Endothelial cell of umbilical vein (primary cell): ENCODE data around the gene SLC27A6. TPM values are rescaled to one million over a fixed set of nuclear protein-coding genes. Genes with fewer than 3 reads are reported as not detected.

Experiments used
- Bru-seq: library from RNA; stranded (reverse); fragments of 400-500 nt; gene quantifications from one replicate; lab custom pipeline; 2021; lab: Mats Ljungman, UMichigan
- BruChase-seq, 2 experiments: library from RNA; stranded (reverse); fragments of 400-500 nt; gene quantifications; one replicate each; lab custom pipeline; 2021; lab: Mats Ljungman, UMichigan
- BruUV-seq: library from RNA; stranded (reverse); fragments of 400-500 nt; replicated peaks from 2 replicates; lab custom pipeline; 2021; lab: Mats Ljungman, UMichigan
- CTCF ChIA-PET: fragments of 300-600, 350-600 bp; sonication (Branson Sonifier 250); formaldehyde crosslinking; loops from one replicate; lab custom pipeline; 2021; ENCODE audit warnings: antibody characterized with exemption, inconsistent platforms; lab: Charles Lee
- POLR2A ChIA-PET: fragments of 300-600, 350-600 bp; sonication (Branson Sonifier 250); formaldehyde crosslinking; loops from one replicate; lab custom pipeline; 2021; ENCODE audit warnings: antibody characterized with exemption, inconsistent platforms; lab: Charles Lee
- DNase-seq: peaks from one replicate; pipeline ENCODE4 v3.0.0-alpha.2; 2011; ENCODE audit warnings: low read depth, low spot score
- FAIRE-seq: peaks from 2 replicates; lab custom pipeline; 2011; peaks lifted over from hg19 to GRCh38; lab: Jason Lieb, UNC
- H2AFZ ChIP-seq: 2 replicates; pipeline ENCODE4 v1.6.0; 2012; ENCODE audit warnings: low read depth, low read length, control low read depth, inconsistent platforms
- H3K27ac ChIP-seq: 2 replicates; pipeline ENCODE4 v1.5.1; 2011; ENCODE audit warnings: low read depth, mild to moderate bottlenecking, control low read depth, low read length, moderate library complexity; ENCODE audit not compliant: insufficient read depth
- H3K27me3 ChIP-seq, 2 experiments: 2 replicates each; pipeline versions ENCODE4 v1.6.0 to v1.6.1; 2011; ENCODE audit warnings: low read length in 2 of 2, mixed read lengths in 1 of 2; ENCODE audit not compliant: control insufficient read depth in 2 of 2, insufficient read depth in 2 of 2
- H3K36me3 ChIP-seq, 2 experiments: 2 replicates in 1 of 2; 3 replicates in 1 of 2; pipeline ENCODE4 v1.5.1; 2011; ENCODE audit warnings: low read length in 2 of 2, mild to moderate bottlenecking in 1 of 2, moderate library complexity in 1 of 2; ENCODE audit not compliant: control insufficient read depth in 2 of 2, insufficient read depth in 2 of 2; ENCODE audit errors: extremely low read depth in 1 of 2
- H3K4me1 ChIP-seq: 3 replicates; pipeline ENCODE4 v1.5.1; 2011; ENCODE audit warnings: mild to moderate bottlenecking, low read length; ENCODE audit not compliant: control insufficient read depth, insufficient read depth; ENCODE audit errors: extremely low read depth
- H3K4me2 ChIP-seq: 2 replicates; pipeline ENCODE4 v1.6.1; 2011; ENCODE audit warnings: low read length, control low read depth, mixed read lengths; ENCODE audit not compliant: insufficient read depth
- H3K4me3 ChIP-seq, 3 experiments: fragments of 200-600 bp in 1 of 3; sonication (generic), shearing (Covaris generic) in 1 of 3; replicated peaks in 1 of 3; 2 replicates each; pipeline ENCODE4 v1.5.1; 2011 to 2016; ENCODE audit warnings: control low read depth in 3 of 3, low read length in 3 of 3, mild to moderate bottlenecking in 2 of 3, inconsistent platforms in 1 of 3, low read depth in 1 of 3, moderate library complexity in 1 of 3; ENCODE audit not compliant: insufficient read depth in 1 of 3
- H3K79me2 ChIP-seq: 2 replicates; pipeline ENCODE4 v1.6.0; 2012; ENCODE audit warnings: low read length, inconsistent platforms; ENCODE audit not compliant: control insufficient read depth, insufficient read depth
- H3K9ac ChIP-seq: replicated peaks from 2 replicates; pipeline ENCODE3; 2011; ENCODE audit warnings: low read length, control low read depth; ENCODE audit not compliant: insufficient read depth; ENCODE audit errors: extremely low read depth
- H3K9me1 ChIP-seq: replicated peaks from 3 replicates; pipeline ENCODE4 v1.6.0; 2011; ENCODE audit warnings: mild to moderate bottlenecking, low read length; ENCODE audit not compliant: control insufficient read depth, insufficient read depth; ENCODE audit errors: extremely low read depth
- H3K9me3 ChIP-seq: replicated peaks from 2 replicates; pipeline ENCODE4 v1.5.1; 2012; ENCODE audit warnings: low read length, inconsistent platforms; ENCODE audit not compliant: control insufficient read depth, insufficient read depth
- H4K20me1 ChIP-seq: replicated peaks from 2 replicates; pipeline ENCODE3; 2011; ENCODE audit warnings: mild to moderate bottlenecking, low read length; ENCODE audit not compliant: control insufficient read depth, insufficient read depth; ENCODE audit errors: extremely low read depth
- CTCF ChIP-seq, 2 donors: IDR thresholded peaks; 1 replicate in 1 of 2; 2 replicates in 1 of 2; pipeline ENCODE4 v1.5.1; 2011; ENCODE audit warnings: low read length in 2 of 2, mild to moderate bottlenecking in 2 of 2, moderate library complexity in 2 of 2, control low read depth in 1 of 2, inconsistent platforms in 1 of 2, low read depth in 1 of 2; ENCODE audit not compliant: insufficient read depth in 1 of 2; ENCODE audit errors: extremely low read depth in 1 of 2
- EZH2 ChIP-seq: IDR thresholded peaks from 2 replicates; pipeline ENCODE4 v1.6.1; 2012; ENCODE audit warnings: borderline replicate concordance, low read depth, mild to moderate bottlenecking, moderate library complexity, low read length, inconsistent platforms; ENCODE audit not compliant: severe bottlenecking
- FOS ChIP-seq: IDR thresholded peaks from 2 replicates; pipeline ENCODE4 v1.6.1; 2011; ENCODE audit warnings: mild to moderate bottlenecking, low read length, moderate library complexity, borderline replicate concordance; ENCODE audit not compliant: insufficient read depth
- GATA2 ChIP-seq: IDR thresholded peaks from 2 replicates; pipeline ENCODE4 v1.7.0; 2011; ENCODE audit warnings: low read depth, mild to moderate bottlenecking, moderate library complexity, mixed read lengths, low read length; ENCODE audit not compliant: insufficient read length, insufficient read depth
- JUN ChIP-seq: IDR thresholded peaks from 2 replicates; pipeline ENCODE4 v1.6.1; 2011; ENCODE audit warnings: borderline replicate concordance, low read depth; ENCODE audit not compliant: insufficient read length, insufficient read depth
- MAX ChIP-seq: IDR thresholded peaks from 2 replicates; pipeline ENCODE4 v1.6.1; 2011; ENCODE audit not compliant: insufficient read depth, insufficient read length
- POLR2A ChIP-seq: IDR thresholded peaks from 2 replicates; pipeline ENCODE4 v1.6.1; 2012; ENCODE audit warnings: low read depth, mild to moderate bottlenecking, control low read depth, low read length
- POLR2AphosphoS5 ChIP-seq: IDR thresholded peaks from 2 replicates; pipeline ENCODE4 v1.6.1; 2012; ENCODE audit warnings: low read depth, mild to moderate bottlenecking, control low read depth, low read length, moderate library complexity; ENCODE audit not compliant: insufficient read depth
- dilution Hi-C: fragments of 300-500 bp; cut with MboI; formaldehyde crosslinking; loops from one replicate; pipeline ENCODE4 v1.15.0; 2019; ENCODE audit warnings: low sequenced_read_pairs; ENCODE audit not compliant: extremely low pct_ligation_motif_present
- intact Hi-C: fragments of 100-400 bp; cut with micrococcal nuclease; formaldehyde crosslinking; loops from one replicate; pipeline ENCODE4 v1.10.0; 2022
- long read RNA-seq: library from polyadenylated mRNA; stranded (forward); transcript quantifications from one replicate; pipeline ENCODE4 v2.0.0, GENCODE V29; 2021
- polyA minus RNA-seq, 3 experiments: library from RNA; depleted of rRNA, polyadenylated mRNA; stranded (reverse); fragments of >200 nt; gene quantifications; 1 replicate in 1 of 3; 2 replicates in 2 of 3; pipeline ENCODE4 v1.2.3, GENCODE V29; 2011
- polyA plus RNA-seq, 4 experiments: library from polyadenylated mRNA; depleted of rRNA in 3 of 4; stranded (reverse) in 3 of 4; unstranded in 1 of 4; fragments of >200 nt; gene quantifications; 2 replicates each; pipeline versions ENCODE4 v1.2.1 to v1.2.3, GENCODE V29; 2011 to 2012; ENCODE audit warnings: missing spikeins in 1 of 4
- total RNA-seq: library from RNA; stranded (reverse); gene quantifications from 2 replicates; pipeline ENCODE4 v1.2.3, GENCODE V29; 2021

SLC27A6 gene
- total RNA-seq (0.18 TPM in 1 of 2 replicates, not detected in the other), polyA plus RNA-seq (0.10 TPM in 1 of 2 replicates, not detected in the other), polyA minus RNA-seq (not detected in 2 replicates), Bru-seq, nascent RNA (percentile 11 among the genes with signal in this experiment), BruChase-seq, experiment 1, labeled RNA remaining after a 6-hour chase (percentile 16 among the genes with signal in this experiment), BruChase-seq, experiment 2, labeled RNA remaining after a 2-hour chase (percentile 17 among the genes with signal in this experiment)
- polyA plus RNA-seq (2011; cell fraction: cytosol; rRNA removed): 0.08 TPM in 1 of 2 replicates, not detected in the other
- 0.13 TPM in 1 of 2 replicates, not detected in the other for polyA plus RNA-seq (2011; cell fraction: nucleus; rRNA removed)
- 0.09 TPM in 1 of 2 replicates, not detected in the other for polyA plus RNA-seq (2012)
- polyA minus RNA-seq (2011; cell fraction: cytosol; rRNA and poly(A)+ RNA removed): not detected
- polyA minus RNA-seq (2011; cell fraction: nucleus; rRNA and poly(A)+ RNA removed): not detected in 2 replicates
- long read RNA-seq, partial matches to known transcripts: 1 of 2 reads
- long read RNA-seq, other reads (novel, unspliced or antisense): 1 of 2 reads

- peak within 1 kb of the TSS; percentile 72 for H3K4me2 ChIP-seq
- H3K27me3 ChIP-seq: peaks cover 6 to 16% of the 10 kb centered on the region in 2 experiments
- no peak for TF ChIP-seq EZH2
- H4K20me1 ChIP-seq: no peaks in the 10 kb centered on the region
- no peaks in the 10 kb centered on the region for H3K36me3 ChIP-seq
- CTCF ChIA-PET: interaction anchor here (0.6 kb wide), 1 partner anchor 9 kb away, joined by 3 read pairs; no protein-coding TSS in a partner anchor
- peak; percentile 31 for FAIRE-seq
- no peaks in the 10 kb centered on the region for H3K9me1 ChIP-seq
- H3K4me3 ChIP-seq: peak within 1 kb of the TSS; percentile 28 to 54 (median 41)
- DNase-seq: no peak
- POLR2A ChIA-PET: no interaction called here
- intact Hi-C loops (no loop called here), dilution Hi-C loops (no loop called here)
- H3K9ac ChIP-seq: no peak within 1 kb of the TSS
- H3K79me2 ChIP-seq: no peaks in the 10 kb centered on the region
- H3K9me3 ChIP-seq: no peaks in the 10 kb centered on the region
- H3K27ac ChIP-seq: no peak within 1 kb of the TSS
- H2AFZ ChIP-seq: peak within 1 kb of the TSS; percentile 89
- peaks cover 8% of the 10 kb centered on the region for H3K4me1 ChIP-seq
- BruUV-seq: no TSS peak
Measured at GRCh38 chr5:128965011-128965637, at the start of gene SLC27A6. Gene SLC27A6, plus strand, starts transcription at chr5:128965488. Its CDS starts 650 bp downstream, at chr5:128966138.

- H3K36me3 ChIP-seq: no peaks in the 10 kb centered on the region
- ChIA-PET POLR2A (no interaction called here), CTCF (interaction anchor here (1.1 to 4.1 kb wide), 2 partner anchors 13 to 245 kb away, joined by 3 to 32 read pairs; no protein-coding TSS in a partner anchor)
- H2AFZ ChIP-seq: no peak overlapping the region
- TF ChIP-seq POLR2AphosphoS5 (no peak), JUN (no peak), GATA2 (no peak), EZH2 (no peak), POLR2A (no peak), FOS (no peak), CTCF (IDR thresholded peaks at IDR 0.05; ENCODE audit: extremely low read depth in 1 of 2, insufficient read depth in 1 of 2, low read depth in 1 of 2, low read length in 2 of 2) (no peak), MAX (no peak)
- no peak overlapping the region for H3K9ac ChIP-seq
- H3K27ac ChIP-seq: peak overlapping the region; percentile 87
- intact Hi-C loops (no loop called here), dilution Hi-C loops (no loop called here)
- H3K9me1 ChIP-seq: no peaks in the 10 kb centered on the region
- no peaks in the 10 kb centered on the region for H3K9me3 ChIP-seq
- H3K27me3 ChIP-seq: no peaks in the 10 kb centered on the region
- FAIRE-seq (no peak), DNase-seq (no peak)
- H3K4me1 ChIP-seq: peaks cover 15% of the 10 kb centered on the region
- no peaks in the 10 kb centered on the region for H3K79me2 ChIP-seq
- BruUV-seq: no TSS peak
- no peak overlapping the region for H3K4me3 ChIP-seq
- no peaks in the 10 kb centered on the region for H4K20me1 ChIP-seq
- peak overlapping the region; percentile 72 for H3K4me2 ChIP-seq
Measured at GRCh38 chr5:128919542-128919941, 45.7 kb upstream of the SLC27A6 start.
